GM12878 (cell line): ENCODE measurements around the gene WNT9A. TPM values are rescaled to one million over a fixed set of nuclear protein-coding genes. Genes with fewer than 3 reads are reported as not detected.

Source experiments
- ATAC-seq: fragments of 200-7000 bp; cut with Tn5 transposase; 3 replicates; pipeline ENCODE4 v1.9.1; 2020; ENCODE audit warnings: mild to moderate bottlenecking, moderate library complexity
- BruUV-seq: library from RNA; stranded (reverse); fragments of 400-500 nt; replicated peaks from 2 replicates; lab custom pipeline; 2021; lab: Mats Ljungman, UMichigan
- CTCF ChIA-PET: fragments of 300-600 bp; sonication (Branson Sonifier 250); formaldehyde crosslinking; extraction: SDS; loops from one replicate; lab custom pipeline; 2021; ENCODE audit warnings: inconsistent platforms; lab: Yijun Ruan, JAX
- POLR2A ChIA-PET: fragments of 350-600 bp; formaldehyde crosslinking; extraction: SDS; loops from one replicate; lab custom pipeline; 2021; ENCODE audit warnings: inconsistent platforms; lab: Charles Lee
- RAD21 ChIA-PET: fragments of 300-600 bp; sonication (Branson Sonifier 250); formaldehyde crosslinking; loops from one replicate; lab custom pipeline; 2023; ENCODE audit warnings: antibody characterized with exemption; ENCODE audit not compliant: unreplicated experiment; lab: Charles Lee
- SMC1A ChIA-PET: fragments of 300-600 bp; sonication (Branson Sonifier 250); formaldehyde crosslinking; loops from one replicate; lab custom pipeline; 2023; ENCODE audit not compliant: unreplicated experiment, uncharacterized antibody; lab: Charles Lee
- DNase-seq: peaks from one replicate; pipeline ENCODE4 v3.0.0-alpha.2; 2011; ENCODE audit warnings: low read depth, low spot score
- FAIRE-seq: peaks from 3 replicates; lab custom pipeline; 2011; peaks lifted over from hg19 to GRCh38; lab: Jason Lieb, UNC
- H2AFZ ChIP-seq: 2 replicates; pipeline ENCODE4 v1.6.0; 2011; ENCODE audit warnings: low read depth, low read length, control low read depth; ENCODE audit not compliant: control insufficient read depth
- H3K27ac ChIP-seq: 2 replicates; pipeline ENCODE4 v1.5.1; 2011; ENCODE audit warnings: control low read depth; ENCODE audit not compliant: control insufficient read depth, insufficient read depth
- H3K27me3 ChIP-seq, 2 experiments: replicated peaks in 1 of 2; 2 replicates each; pipeline versions ENCODE4 v1.6.0 to v1.6.1; 2011; ENCODE audit warnings: low read length in 1 of 2; ENCODE audit not compliant: control insufficient read depth in 2 of 2, insufficient read depth in 2 of 2
- H3K36me3 ChIP-seq, 2 experiments: 2 replicates each; pipeline ENCODE4 v1.5.1; 2011; ENCODE audit warnings: low read length in 1 of 2; ENCODE audit not compliant: control insufficient read depth in 2 of 2, insufficient read depth in 2 of 2
- H3K4me1 ChIP-seq: 2 replicates; pipeline ENCODE4 v1.6.1; 2011; ENCODE audit warnings: mild to moderate bottlenecking, low read length, moderate library complexity, mixed read lengths; ENCODE audit not compliant: control insufficient read depth, insufficient read depth
- H3K4me2 ChIP-seq: 2 replicates; pipeline ENCODE4 v1.6.0; 2011; ENCODE audit warnings: control low read depth; ENCODE audit not compliant: control insufficient read depth, insufficient read depth
- H3K4me3 ChIP-seq: fragments of 200-600 bp; sonication (generic); 2 replicates; pipeline ENCODE4 v1.5.1; 2016
- H3K79me2 ChIP-seq: 2 replicates; pipeline ENCODE4 v1.6.0; 2011; ENCODE audit warnings: low read length; ENCODE audit not compliant: control insufficient read depth, insufficient read depth
- H3K9ac ChIP-seq: 2 replicates; pipeline ENCODE4 v1.8.0; 2011; ENCODE audit warnings: low read length, control low read depth, mixed read lengths; ENCODE audit not compliant: control insufficient read depth, insufficient read depth
- H3K9me3 ChIP-seq: replicated peaks from 3 replicates; pipeline ENCODE4 v1.5.1; 2011; ENCODE audit warnings: mild to moderate bottlenecking, low read length; ENCODE audit not compliant: control insufficient read depth, insufficient read depth
- H4K20me1 ChIP-seq: 2 replicates; pipeline ENCODE4 v1.6.0; 2011; ENCODE audit not compliant: control insufficient read depth, insufficient read depth
- BMI1 ChIP-seq: fragments of 450-650 bp; IDR thresholded peaks from 2 replicates; pipeline ENCODE4 v1.6.1; 2016; ENCODE audit warnings: mild to moderate bottlenecking, moderate library complexity, borderline replicate concordance
- BRCA1 ChIP-seq: IDR thresholded peaks from 2 replicates; pipeline ENCODE4 v1.6.1; 2011; ENCODE audit warnings: low read depth, low read length, improper control_type of control experiment
- MYB ChIP-seq: fragments of 150-350 bp; IDR thresholded peaks from 2 replicates; pipeline ENCODE4 v1.6.1; 2014; ENCODE audit warnings: mild to moderate bottlenecking, low read depth, low read length, borderline replicate concordance
- PML ChIP-seq: IDR thresholded peaks from 2 replicates; pipeline ENCODE4 v1.6.1; 2012; ENCODE audit warnings: low read length, inconsistent platforms
- STAT3 ChIP-seq: IDR thresholded peaks from 2 replicates; pipeline ENCODE4 v1.6.1; 2011; ENCODE audit warnings: low read depth, low read length, improper control_type of control experiment
- SUZ12 ChIP-seq: fragments of 200-600 bp; sonication (generic); IDR thresholded peaks from one replicate; pipeline ENCODE4 v1.6.1; 2018; ENCODE audit warnings: antibody characterized with exemption, mild to moderate bottlenecking; ENCODE audit not compliant: unreplicated experiment
- YBX1 ChIP-seq: fragments of 450-650 bp; IDR thresholded peaks from 2 replicates; pipeline ENCODE4 v1.6.1; 2016; ENCODE audit warnings: antibody characterized with exemption
- ZNF207 ChIP-seq: fragments of 450-650 bp; IDR thresholded peaks from 2 replicates; pipeline ENCODE4 v1.6.1; 2014; ENCODE audit warnings: antibody characterized with exemption, mild to moderate bottlenecking, borderline replicate concordance
- WGBS: methylation state at CpG from one replicate; pipeline ENCODE4 v1.1.6; 2016; ENCODE audit warnings: low lambda C conversion rate; ENCODE audit not compliant: insufficient replicate concordance, insufficient coverage; ENCODE audit errors: missing lambda C conversion rate; 5-methylcytosine and 5-hydroxymethylcytosine counted together
- in situ Hi-C: fragments of 300-500 bp; cut with MboI; formaldehyde crosslinking; loops from 9 replicates; pipeline ENCODE4 v1.14.3; 2018; ENCODE audit warnings: mixed read lengths
- intact Hi-C: fragments of 100-400 bp; cut with micrococcal nuclease; formaldehyde crosslinking; loops from one replicate; pipeline ENCODE4 v1.14.2; 2022; ENCODE audit not compliant: unreplicated experiment
- polyA plus RNA-seq, 11 experiments: library from polyadenylated mRNA; depleted of rRNA in 4 of 11; unstranded in 6 of 11; stranded (reverse) in 5 of 11; fragments of >200 nt; fragmentation: Nextera tagmentation in 4 of 11; fragmentation: Illumina TruSeq in 1 of 11; extraction: Ambion mirVana in 4 of 11; extraction: Trizol in 1 of 11; gene quantifications; 1 replicate in 1 of 11; 2 replicates in 10 of 11; pipeline versions ENCODE4 v1.2.1 to v1.2.3, GENCODE V29; 2011 to 2016; ENCODE audit warnings: inconsistent platforms in 2 of 11, missing spikeins in 2 of 11, low read depth in 1 of 11
- total RNA-seq, 4 experiments: library from RNA; depleted of rRNA in 3 of 4; stranded (reverse); fragments of >200 nt in 3 of 4; fragmentation: Illumina TruSeq in 1 of 4; extraction: Trizol in 1 of 4; gene quantifications; 2 replicates each; pipeline versions ENCODE4 v1.2.1 to v1.2.3, GENCODE V29; 2013 to 2021
- TF ChIP-seq, protein P1 (sequence below): fragments of 450-650 bp; IDR thresholded peaks from 2 replicates; pipeline ENCODE4 v1.6.1; 2014; ENCODE audit warnings: mild to moderate bottlenecking
- TF ChIP-seq, protein P2 (sequence below): fragments of 450-650 bp; IDR thresholded peaks from 2 replicates; pipeline ENCODE4 v1.6.1; 2016; ENCODE audit warnings: mild to moderate bottlenecking, moderate library complexity, borderline replicate concordance
- TF ChIP-seq, protein P3 (sequence below): fragments of 150-350 bp; IDR thresholded peaks from 2 replicates; pipeline ENCODE4 v1.6.1; 2016; ENCODE audit warnings: low read depth, low read length
- TF ChIP-seq, protein P4 (sequence below): fragments of 450-650 bp; IDR thresholded peaks from 2 replicates; pipeline ENCODE4 v1.6.1; 2016; ENCODE audit warnings: mild to moderate bottlenecking

The WNT9A gene
- total and polyA plus RNA-seq, 10 of the 15 experiments (the other 5 are each of a cell fraction or from before 2014, with no cell fraction given) = not detected

DNA sequence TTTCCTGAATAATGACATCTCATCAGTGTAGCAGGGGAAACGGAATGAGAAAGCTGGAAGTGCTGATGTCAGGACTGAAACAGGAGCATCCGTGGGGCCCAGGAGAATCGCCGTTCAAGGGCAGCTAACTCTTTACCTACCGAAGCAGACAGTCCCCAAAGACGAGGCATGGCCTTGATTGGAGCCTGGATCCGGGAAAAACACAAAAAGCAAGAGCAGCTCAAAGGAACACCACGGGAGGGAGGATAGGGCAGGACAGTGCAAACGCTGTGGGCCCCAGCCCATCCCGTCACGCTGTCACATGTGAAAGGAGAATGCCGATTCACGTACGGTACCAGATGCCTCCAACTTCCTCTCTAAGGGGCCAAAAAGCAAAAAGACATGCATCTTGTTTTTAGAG lies 34.9 kb downstream of the WNT9A start (continued):
- TF ChIP-seq, protein P1, sequence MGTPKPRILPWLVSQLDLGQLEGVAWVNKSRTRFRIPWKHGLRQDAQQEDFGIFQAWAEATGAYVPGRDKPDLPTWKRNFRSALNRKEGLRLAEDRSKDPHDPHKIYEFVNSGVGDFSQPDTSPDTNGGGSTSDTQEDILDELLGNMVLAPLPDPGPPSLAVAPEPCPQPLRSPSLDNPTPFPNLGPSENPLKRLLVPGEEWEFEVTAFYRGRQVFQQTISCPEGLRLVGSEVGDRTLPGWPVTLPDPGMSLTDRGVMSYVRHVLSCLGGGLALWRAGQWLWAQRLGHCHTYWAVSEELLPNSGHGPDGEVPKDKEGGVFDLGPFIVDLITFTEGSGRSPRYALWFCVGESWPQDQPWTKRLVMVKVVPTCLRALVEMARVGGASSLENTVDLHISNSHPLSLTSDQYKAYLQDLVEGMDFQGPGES = no peak
- no peak for TF ChIP-seq ZNF207
- TF ChIP-seq, protein P2, sequence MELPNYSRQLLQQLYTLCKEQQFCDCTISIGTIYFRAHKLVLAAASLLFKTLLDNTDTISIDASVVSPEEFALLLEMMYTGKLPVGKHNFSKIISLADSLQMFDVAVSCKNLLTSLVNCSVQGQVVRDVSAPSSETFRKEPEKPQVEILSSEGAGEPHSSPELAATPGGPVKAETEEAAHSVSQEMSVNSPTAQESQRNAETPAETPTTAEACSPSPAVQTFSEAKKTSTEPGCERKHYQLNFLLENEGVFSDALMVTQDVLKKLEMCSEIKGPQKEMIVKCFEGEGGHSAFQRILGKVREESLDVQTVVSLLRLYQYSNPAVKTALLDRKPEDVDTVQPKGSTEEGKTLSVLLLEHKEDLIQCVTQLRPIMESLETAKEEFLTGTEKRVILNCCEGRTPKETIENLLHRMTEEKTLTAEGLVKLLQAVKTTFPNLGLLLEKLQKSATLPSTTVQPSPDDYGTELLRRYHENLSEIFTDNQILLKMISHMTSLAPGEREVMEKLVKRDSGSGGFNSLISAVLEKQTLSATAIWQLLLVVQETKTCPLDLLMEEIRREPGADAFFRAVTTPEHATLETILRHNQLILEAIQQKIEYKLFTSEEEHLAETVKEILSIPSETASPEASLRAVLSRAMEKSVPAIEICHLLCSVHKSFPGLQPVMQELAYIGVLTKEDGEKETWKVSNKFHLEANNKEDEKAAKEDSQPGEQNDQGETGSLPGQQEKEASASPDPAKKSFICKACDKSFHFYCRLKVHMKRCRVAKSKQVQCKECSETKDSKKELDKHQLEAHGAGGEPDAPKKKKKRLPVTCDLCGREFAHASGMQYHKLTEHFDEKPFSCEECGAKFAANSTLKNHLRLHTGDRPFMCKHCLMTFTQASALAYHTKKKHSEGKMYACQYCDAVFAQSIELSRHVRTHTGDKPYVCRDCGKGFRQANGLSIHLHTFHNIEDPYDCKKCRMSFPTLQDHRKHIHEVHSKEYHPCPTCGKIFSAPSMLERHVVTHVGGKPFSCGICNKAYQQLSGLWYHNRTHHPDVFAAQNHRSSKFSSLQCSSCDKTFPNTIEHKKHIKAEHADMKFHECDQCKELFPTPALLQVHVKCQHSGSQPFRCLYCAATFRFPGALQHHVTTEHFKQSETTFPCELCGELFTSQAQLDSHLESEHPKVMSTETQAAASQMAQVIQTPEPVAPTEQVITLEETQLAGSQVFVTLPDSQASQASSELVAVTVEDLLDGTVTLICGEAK = no peak

DNA sequence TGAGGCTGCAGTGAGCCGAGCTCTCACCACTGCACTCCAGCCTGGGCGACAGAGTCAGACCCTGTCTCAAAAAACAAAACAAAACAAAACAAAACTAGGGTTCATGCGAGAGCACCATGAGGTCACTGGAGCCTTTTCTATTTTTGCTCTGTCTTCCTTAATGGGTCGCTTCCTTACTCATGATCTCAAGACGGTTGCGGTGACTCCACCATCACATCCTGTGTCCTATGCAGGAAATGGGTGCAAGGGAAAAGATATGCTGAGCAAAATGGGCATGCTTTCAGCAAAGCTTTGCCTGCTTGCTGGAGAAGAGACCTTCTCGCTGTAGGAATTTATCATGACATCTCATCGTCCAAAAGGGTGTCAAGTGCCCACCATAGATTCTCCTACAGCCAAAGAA lies 36.4 kb downstream of the WNT9A start:
- H3K27me3 ChIP-seq = no peaks in the 10 kb centered on the region; a peak in 2 of 4 replicates
- no peak overlapping the region for H3K4me3 ChIP-seq
- intact Hi-C loops = no loop called here
- POLR2A ChIA-PET = no interaction called here
- no peak overlapping the region for H3K9ac ChIP-seq
- no peak overlapping the region for H2AFZ ChIP-seq
- CTCF ChIA-PET = no interaction called here
- RAD21 ChIA-PET = no interaction called here
- FAIRE-seq = no peak
- H3K9me3 ChIP-seq = no peaks in the 10 kb centered on the region
- no peaks in the 10 kb centered on the region for H3K36me3 ChIP-seq
- no peaks in the 10 kb centered on the region for H3K4me1 ChIP-seq
- no peak overlapping the region for H3K4me2 ChIP-seq
- no peaks in the 10 kb centered on the region for H3K79me2 ChIP-seq
- DNase-seq = no peak
- SMC1A ChIA-PET = no interaction called here
- in situ Hi-C loops = no loop called here
- H4K20me1 ChIP-seq = no peaks in the 10 kb centered on the region
- no TSS peak for BruUV-seq
- no peak overlapping the region for H3K27ac ChIP-seq
- WGBS = 43% methylated on average over 8 of the region's 8 CpGs
- no peak for ATAC-seq
- TF ChIP-seq, protein P3, sequence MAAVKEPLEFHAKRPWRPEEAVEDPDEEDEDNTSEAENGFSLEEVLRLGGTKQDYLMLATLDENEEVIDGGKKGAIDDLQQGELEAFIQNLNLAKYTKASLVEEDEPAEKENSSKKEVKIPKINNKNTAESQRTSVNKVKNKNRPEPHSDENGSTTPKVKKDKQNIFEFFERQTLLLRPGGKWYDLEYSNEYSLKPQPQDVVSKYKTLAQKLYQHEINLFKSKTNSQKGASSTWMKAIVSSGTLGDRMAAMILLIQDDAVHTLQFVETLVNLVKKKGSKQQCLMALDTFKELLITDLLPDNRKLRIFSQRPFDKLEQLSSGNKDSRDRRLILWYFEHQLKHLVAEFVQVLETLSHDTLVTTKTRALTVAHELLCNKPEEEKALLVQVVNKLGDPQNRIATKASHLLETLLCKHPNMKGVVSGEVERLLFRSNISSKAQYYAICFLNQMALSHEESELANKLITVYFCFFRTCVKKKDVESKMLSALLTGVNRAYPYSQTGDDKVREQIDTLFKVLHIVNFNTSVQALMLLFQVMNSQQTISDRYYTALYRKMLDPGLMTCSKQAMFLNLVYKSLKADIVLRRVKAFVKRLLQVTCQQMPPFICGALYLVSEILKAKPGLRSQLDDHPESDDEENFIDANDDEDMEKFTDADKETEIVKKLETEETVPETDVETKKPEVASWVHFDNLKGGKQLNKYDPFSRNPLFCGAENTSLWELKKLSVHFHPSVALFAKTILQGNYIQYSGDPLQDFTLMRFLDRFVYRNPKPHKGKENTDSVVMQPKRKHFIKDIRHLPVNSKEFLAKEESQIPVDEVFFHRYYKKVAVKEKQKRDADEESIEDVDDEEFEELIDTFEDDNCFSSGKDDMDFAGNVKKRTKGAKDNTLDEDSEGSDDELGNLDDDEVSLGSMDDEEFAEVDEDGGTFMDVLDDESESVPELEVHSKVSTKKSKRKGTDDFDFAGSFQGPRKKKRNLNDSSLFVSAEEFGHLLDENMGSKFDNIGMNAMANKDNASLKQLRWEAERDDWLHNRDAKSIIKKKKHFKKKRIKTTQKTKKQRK = no peak
- TF ChIP-seq PML (no peak), BRCA1 (no peak), SUZ12 (no peak), YBX1 (no peak), STAT3 (no peak), MYB (no peak), BMI1 (no peak)
- TF ChIP-seq, protein P4, sequence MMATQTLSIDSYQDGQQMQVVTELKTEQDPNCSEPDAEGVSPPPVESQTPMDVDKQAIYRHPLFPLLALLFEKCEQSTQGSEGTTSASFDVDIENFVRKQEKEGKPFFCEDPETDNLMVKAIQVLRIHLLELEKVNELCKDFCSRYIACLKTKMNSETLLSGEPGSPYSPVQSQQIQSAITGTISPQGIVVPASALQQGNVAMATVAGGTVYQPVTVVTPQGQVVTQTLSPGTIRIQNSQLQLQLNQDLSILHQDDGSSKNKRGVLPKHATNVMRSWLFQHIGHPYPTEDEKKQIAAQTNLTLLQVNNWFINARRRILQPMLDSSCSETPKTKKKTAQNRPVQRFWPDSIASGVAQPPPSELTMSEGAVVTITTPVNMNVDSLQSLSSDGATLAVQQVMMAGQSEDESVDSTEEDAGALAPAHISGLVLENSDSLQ = no peak
